Right ventricle myocardium inferior (tissue), 1 donor: Measurements from ENCODE around the gene ZNF562. TPM values are rescaled to one million over a fixed set of nuclear protein-coding genes. Genes with fewer than 3 reads are reported as not detected.
A peak's percentile ranks its signal among the peaks of the same experiment; 100 is the strongest.
"Not testable (repeated sequence)": the region's sequence is repeated elsewhere in the genome, so short reads cannot be mapped to it uniquely, and the experiment has no call there.

ENCODE experiments used
- ATAC-seq: fragments of 200-7000 bp; cut with Tn5 transposase; one replicate; pipeline ENCODE4 v1.9.1; 2020; ENCODE audit warnings: mild to moderate bottlenecking, moderate library complexity
- DNase-seq: peaks from one replicate; pipeline ENCODE4 v3.0.0; 2021; ENCODE audit errors: missing footprints
- intact Hi-C: fragments of 100-400 bp; cut with DNase I; formaldehyde crosslinking; loops from one replicate; pipeline ENCODE4 v1.11.0; 2022
- long read RNA-seq: library from polyadenylated mRNA; unstranded; transcript quantifications from one replicate; pipeline ENCODE4 v2.0.0, GENCODE V29; 2021
- total RNA-seq: library from RNA; stranded (reverse); fragmentation: NEBNext Ultra II Directional; extraction: Animal tissue kit (Norgen Biotek cat#: 25700); gene quantifications from one replicate; pipeline ENCODE4 v1.2.1, GENCODE V29; 2021
- donor health status: DM: no; HTN: yes; CAD: no; lungs with severe emphysema.

Gene ZNF562
- 21.7 TPM for total RNA-seq
- long read RNA-seq, result 0 reads

DNA sequence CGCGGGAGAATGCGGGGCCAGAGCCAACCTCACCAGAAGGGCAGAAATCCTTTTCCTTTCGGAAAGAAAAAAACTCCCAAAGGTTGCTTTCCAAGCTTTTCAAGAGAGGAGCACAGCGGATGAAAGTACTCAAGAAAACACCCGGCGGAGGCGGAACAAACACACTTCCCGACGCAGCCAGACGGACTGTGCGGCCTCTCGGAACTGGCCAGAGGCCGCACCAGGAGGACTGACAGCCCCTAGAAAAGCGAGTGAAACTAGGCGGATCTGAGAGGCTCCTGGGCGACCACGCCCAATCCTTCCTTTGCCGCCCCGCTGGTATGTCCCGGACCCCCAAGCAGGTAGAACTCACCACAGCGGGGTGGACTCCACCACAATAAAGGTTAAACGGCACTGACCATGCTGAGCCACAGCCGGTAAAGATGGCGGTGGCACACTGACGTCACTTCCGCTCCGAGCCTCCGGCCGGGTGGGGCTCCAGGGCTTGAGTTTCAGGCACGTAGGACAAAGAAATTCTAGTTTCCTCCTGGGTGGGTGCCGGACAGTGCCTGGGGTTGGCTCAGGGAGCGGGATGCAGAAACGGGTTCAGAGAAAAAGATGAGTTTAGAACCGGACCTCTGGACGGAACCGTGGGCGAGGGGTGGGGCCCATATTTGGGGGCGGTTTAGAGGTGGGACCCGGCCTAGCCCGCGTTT, at the start of gene ZNF562:
TSS of gene ZNF562 (minus strand) at position 438 of the 695 bp plus-strand sequence. CDS start 14,356 bp downstream, outside the sequence.
- ATAC-seq (peak; percentile 95), DNase-seq (peak; percentile 95)
- intact Hi-C loops, result loop anchor here (1.0 kb wide), 1 partner anchor 93 kb away; the partner anchor contains the start of gene ZNF846

DNA sequence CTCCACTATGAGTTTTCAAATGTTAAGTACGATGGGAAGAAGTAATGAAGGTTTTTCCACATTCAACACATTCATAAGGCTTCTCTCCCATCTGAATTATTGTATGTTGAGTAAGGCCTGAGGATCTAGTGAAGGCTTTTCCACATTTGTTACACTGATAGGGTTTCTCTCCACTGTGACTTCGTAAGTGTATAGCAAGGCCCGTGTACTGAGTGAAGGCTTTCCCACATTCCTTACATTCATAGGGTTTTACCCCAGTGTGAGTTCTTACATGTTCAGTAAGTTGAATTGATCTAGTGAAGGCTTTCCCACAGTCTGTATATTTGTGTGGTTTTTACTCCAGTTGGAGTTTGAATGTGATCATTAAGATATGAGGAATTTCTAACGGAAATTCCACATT, 49.3 kb upstream of the ZNF562 start:
- intact Hi-C loops, result no loop called here
- no peak for ATAC-seq
- DNase-seq, result no peak

DNA sequence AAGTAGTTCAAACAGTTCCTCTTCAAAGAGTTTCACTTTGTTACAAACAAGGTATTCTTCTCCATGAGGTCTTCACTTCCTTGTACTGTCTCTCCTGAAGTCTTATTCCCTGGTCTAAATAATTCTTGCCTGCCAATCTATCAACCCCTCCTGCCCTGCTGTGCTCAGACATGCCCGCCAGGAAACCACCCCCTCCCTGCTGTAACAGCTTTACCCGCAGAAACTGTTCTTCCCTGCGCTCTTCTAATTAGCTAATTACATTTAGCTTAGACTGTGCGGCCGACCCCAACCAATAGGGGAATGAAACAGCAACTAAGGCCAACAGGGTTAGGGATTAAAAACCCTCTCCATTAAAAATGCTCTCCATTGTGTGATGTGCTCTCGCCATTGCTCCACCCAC, 47.0 kb upstream of the ZNF562 start:
- DNase-seq, result no peak
- intact Hi-C loops, result no loop called here
- no peak for ATAC-seq

DNA sequence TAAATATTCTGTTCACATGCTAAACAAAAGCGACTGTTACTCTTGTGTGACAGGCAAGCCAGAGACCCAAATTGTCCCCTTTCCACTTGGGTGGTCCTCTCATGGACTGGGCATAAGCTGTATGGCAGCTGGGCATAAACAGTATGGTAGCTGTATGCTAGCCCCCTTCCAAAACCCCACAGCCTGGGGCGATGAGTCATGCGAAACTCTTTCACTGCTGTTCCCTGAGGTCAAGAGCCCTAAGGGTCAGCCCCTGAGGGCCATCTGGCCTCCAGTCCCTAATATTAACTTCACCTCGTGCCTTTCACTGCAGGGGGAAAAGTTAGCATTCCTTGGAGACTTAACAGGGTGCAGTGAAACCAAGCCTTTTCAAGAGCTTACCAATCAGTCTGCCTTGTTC, 45.6 kb upstream of the ZNF562 start:
- DNase-seq (no peak), ATAC-seq (no peak)
- intact Hi-C loops, result no loop called here

DNA sequence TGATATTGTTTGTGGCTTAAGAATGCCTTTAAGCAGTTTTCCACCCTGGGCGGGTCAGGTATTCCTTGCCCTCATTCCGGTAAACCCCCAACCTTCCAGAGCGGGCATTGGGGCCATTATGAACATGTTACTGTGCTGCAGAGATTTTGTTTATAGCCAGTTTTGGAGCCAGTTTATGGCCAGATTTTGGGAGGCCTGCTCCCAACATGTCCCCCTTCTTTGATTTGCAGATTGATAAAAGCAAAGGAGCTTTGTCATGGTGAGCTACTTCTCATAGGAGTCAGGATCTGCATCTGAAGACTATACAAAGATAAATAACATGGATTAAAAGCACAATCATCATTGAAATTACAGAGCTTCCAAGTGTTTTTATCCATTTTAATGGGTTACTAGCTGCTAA, 36.9 kb upstream of the ZNF562 start:
- DNase-seq, result no peak
- intact Hi-C loops, result no loop called here
- ATAC-seq, result no peak

DNA sequence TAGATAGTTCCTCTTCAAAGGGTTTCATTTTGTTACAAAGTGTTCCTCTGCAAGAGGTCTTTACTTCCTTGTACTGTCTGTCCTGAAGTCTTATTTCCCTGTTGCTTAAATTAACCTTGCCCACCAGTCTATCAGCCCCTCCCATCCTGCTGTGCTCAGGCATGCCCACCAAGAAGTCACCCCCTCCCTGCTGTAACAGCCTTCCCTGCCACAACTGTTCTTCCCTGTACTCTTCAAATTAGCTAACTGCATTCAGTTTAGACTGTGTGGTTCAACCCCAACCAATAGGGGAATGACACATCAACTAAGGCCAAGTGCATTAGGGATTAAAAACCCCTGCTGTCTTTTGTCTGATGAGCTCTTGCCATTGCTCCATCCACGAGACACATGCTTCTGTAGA, 34.4 kb upstream of the ZNF562 start:
- intact Hi-C loops, result no loop called here
- ATAC-seq, result peak; percentile 79

DNA sequence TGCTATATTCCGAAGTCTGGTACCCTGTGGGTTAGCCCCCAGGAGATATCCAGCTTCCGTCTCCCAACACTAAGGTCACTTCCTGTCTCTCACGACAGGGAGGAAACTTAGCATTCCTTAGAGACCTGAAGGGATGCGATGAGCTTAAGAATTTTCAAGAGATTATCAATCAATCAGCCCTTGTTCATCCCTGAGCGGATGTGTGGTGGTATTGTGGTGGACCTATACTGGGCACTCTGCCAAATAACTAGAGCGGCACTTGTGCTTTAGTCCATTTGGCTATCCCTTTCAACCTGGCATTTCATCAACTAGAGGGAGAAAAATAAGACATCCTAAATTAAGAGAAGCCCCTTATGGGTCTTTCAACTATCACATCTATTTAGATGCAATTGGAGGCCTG, 30.9 kb upstream of the ZNF562 start:
- intact Hi-C loops, result no loop called here

More for the DNA sequence above, 34.4 kb upstream of the ZNF562 start:
- no peak for DNase-seq

DNA sequence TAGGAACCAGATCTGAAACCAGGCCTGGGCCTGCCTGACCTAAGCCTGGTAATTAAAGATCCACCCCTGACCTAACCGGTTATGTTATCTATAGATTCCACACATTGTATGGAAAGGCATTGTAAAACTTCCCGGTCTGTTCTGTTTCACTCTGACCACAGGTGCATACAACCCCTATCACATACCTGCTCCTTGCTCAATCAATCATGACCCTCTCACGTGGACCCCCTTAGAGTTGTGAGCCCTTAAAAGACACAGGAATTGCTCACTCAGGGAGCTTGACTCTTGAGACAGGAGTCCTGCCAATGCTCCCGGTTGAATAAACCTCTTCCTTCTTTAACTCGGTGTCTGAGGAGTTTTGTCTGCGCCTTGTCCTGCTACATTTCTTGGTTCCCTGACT, 27.3 kb upstream of the ZNF562 start:
- intact Hi-C loops, result no loop called here
- no peak for DNase-seq
- no peak for ATAC-seq

More for the DNA sequence above, 30.9 kb upstream of the ZNF562 start:
- DNase-seq, result no peak
- ATAC-seq, result no peak

DNA sequence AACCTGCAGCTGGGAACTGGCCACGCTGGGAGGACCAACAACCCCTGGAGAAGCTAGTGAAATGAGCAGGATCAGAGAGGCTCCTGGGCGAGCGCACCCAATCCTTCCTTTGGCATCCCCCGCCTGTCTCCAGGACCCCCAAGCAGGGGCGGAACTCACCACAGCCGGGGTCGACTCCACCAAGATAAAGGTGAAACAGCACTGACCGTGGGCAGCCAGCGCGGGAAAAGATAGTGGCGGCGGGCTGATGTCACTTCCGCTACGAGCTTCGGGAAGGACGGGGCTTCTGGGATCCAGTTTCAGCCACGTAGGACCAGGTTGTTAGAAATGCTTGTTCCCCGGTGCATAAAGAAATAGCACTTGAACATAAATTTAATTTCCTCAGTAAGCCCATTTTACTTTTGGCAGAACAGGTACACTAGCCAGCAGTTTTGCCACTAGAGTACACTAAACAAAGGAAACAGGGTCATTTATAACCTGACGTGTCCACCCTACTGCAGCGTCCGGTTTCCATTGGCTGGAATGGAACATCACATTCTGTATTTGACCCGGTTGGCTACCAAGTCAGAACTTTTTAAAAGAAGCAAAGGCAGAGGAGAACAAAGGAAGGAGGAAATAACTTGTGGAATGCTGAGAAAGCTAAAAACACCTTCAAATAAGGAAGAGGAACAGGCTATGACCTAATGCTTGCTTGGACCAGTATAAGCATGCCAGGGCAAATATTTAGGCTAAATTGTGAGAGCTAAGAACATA, 25.5 kb upstream of the ZNF562 start:
- intact Hi-C loops, result no loop called here
- DNase-seq (no peak), ATAC-seq (no peak)

DNA sequence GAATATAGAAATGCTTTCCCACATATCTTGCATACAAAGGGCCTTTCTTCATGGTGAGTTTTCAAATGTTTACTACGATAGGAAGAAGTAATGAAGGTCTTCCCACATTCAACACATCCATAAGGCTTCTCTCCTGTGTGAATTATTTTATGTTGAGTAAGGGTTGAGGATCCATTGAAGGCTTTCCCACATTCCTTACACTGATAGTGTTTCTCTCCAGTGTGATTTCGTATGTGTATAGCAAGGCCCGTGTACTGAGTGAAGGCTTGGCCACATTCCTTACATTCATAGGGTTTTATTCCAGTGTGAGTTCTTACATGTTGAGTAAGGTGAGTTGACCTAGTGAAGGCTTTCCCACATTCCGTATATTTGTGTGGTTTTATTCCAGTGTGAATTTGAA, 15.4 kb upstream of the ZNF562 start:
- DNase-seq, ATAC-seq, intact Hi-C loops: not testable (repeated sequence)

DNA sequence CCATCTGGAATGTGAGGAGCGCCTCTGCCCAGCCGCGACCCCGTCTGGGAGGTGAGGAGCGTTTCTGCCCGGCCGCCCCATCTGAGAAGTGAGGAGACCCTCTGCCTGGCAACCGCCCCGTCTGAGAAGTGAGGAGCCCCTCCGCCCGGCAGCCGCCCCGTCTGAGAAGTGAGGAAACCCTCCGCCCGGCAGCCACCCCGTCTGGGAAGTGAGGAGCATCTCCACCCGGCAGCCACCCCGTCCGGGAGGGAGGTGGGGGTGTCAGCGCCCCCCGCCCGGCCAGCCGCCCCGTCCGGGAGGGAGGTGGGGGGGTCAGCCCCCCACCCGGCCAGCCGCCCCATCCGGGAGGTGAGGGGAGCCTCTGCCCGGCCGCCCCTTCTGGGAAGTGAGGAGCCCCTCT, 5.1 kb upstream of the ZNF562 start:
- intact Hi-C loops, ATAC-seq, DNase-seq: not testable (repeated sequence)

DNA sequence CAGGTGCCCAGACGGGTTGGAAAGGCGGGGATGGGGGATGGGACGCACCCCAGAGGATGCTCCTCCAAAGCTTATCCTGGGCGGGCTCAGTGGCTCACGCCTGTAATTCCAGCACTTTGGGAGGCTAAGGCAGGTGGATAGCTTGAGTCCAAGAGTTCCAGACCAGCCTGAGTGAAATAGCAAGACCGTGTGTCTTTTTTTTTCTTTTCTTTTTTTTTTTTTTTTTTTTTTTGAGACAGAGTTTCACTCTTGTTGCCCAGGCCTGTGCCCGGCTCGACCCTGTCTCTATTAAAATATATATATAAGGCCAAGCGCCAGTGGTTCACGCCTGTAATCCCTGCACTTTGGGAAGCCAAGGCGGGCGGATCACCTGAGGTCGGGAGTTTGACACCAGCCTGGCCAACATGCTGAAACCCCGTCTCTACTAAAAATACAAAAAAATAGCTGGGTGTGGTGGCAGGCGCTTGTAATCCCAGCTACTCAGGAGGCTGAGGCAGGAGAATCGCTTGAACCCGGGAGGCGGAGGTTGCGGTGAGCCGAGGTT, 530 bp upstream of the ZNF562 start:
- not testable (repeated sequence) for ATAC-seq
- intact Hi-C loops, result loop anchor here (1.0 kb wide), 1 partner anchor 93 kb away; the partner anchor contains the start of gene ZNF846
- DNase-seq, result peak; percentile 63

DNA sequence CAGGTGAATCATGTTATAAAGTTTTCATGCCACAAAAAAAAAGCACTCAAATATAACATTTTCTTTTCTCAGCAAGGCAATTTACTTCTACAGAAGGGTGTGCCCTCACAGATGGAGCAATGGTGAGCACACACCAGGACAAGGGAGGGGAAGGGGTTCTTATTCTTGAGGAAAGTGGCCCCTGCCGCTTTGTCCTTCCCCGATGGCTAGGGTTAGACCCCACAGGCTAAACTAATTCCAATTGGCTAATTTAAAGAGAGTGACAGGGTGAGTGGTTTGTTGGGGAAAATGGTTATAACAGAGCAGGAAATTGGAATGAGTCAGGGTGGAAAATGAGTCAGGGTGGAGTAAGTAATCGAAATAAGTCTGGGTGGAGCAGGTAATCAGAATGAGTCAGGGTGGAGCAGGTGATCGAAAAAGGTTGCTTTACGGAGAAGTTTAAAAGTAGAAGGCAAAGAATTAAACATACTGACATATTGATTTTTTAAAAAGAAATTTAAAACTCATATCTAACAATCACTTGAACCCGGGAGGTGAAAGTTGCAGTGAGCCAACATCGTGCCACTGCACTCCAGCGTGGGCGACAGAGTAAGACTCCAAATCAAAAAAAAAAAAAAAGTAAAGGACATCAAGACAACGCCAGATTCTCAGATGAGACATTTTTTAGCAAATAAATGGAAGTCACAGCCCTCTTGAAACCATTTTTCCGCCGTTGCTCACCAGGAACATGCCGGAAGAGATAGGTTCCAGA, 813 bp downstream of the ZNF562 start:
- ATAC-seq (no peak), DNase-seq (no peak)
- intact Hi-C loops, result no loop called here

DNA sequence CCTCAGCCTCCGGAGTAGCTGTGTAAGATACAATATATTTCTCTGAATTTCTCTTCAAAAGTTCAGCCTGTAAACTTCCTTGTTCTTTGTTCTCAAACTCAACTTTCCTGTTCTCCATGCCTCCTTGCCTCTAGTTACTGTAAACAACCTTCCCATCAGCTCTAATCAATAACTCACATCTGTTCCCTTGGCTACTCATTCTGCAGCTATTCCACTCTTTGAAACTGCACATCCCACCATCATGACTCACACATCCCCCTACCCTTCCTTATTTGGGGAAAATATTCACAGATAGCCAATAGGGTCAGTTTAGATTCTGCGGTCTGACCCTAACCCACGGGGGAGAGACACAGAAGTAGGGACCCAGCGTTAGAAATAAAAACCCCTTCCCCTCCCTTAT, 2.0 kb downstream of the ZNF562 start:
- intact Hi-C loops, result no loop called here
- ATAC-seq (no peak), DNase-seq (no peak)

DNA sequence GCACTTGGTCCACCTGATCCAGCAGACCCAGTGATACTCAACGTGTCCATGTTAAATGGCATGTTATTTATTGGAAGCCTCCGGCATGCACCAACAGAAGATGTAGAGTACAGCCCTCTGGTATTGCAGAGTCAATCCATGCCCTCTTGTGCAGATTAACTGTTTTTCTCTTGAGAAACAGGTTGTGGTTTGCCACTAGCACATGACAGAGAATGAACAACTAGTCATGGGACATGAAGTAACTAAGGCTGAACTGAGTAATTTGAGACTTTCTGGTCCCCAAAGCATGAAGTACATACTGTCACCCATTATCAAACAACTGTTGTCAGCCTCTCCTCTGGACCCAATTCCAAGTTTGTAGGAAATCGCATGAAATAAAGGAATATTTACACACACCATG, 3.2 kb downstream of the ZNF562 start:
- DNase-seq, result no peak
- no peak for ATAC-seq
- intact Hi-C loops, result no loop called here

DNA sequence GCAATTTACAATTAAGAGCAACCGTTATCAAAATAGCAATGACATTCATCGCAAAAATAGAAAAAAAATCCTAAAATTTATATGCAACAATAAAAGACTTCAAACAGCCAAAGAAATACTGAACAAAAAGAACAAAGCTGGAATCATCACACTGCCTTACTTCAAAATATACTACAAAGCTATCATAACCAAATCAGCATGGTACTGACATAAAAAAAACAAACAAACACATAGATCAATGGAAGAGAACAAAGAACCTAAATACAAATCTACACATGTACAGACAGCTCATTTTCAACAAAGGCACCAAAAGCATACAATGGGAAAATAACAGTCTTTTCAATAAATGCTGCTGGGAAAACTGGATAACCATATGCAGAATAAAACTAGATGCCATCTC, 6.4 kb downstream of the ZNF562 start:
- no peak for DNase-seq
- intact Hi-C loops, result no loop called here
- ATAC-seq, result no peak

DNA sequence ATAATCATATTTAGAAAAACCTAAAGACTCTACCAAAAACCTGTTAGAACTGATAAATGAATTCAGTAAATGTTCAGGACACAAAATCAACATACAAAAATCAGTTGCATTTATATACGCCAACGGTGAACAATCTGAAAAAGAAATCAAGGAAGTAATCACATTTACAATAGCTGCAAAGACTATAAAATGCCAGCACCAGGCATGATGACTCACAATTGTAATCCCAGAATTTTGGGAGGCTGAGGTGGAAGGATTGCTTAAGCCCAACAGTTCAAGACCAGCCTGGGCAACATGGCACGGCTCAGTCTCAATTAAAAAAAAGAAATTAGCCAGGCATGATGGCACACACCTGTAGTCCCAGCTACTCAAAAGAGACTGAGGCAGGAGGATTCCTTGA, 7.0 kb downstream of the ZNF562 start:
- ATAC-seq (no peak), DNase-seq (no peak)
- intact Hi-C loops, result no loop called here

DNA sequence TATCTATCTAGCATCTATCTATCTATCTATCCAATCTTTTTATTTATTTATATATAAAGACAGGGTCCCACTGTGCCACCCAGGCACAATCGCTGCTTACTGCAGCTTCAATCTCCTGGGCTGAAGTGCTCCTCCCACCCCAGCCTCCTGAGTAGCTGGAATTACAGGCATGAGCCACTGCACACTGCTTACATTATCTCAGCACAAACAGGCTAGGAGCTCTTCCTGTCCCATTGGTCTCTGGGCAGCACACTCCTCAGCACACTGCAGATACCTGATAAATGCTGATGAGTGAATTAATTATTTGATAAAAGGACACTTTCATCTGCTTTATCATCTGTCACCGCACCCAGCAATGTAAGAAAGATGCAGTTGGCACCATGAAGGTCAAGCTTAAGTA, 16.1 kb downstream of the ZNF562 start:
- no peak for DNase-seq
- intact Hi-C loops, result no loop called here
- no peak for ATAC-seq

DNA sequence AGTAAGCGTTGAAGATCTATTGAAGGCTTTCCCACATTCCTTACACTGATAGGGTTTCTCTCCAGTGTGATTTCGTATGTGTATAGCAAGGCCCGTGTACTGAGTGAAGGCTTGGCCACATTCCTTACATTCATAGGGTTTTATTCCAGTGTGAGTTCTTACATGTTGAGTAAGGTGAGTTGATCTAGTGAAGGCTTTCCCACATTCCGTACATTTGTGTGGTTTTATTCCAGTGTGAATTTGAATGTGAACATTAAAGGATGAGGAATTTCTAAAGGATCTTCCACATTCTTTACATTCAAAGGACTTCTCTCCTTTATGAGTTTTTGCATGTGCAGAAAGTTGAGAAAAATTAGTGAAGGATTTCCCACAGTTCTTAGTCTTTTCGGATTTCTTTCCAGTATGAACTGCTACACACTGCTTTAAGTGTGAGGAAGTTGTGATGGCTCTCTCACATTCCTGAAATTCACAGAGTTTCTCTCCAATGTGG, 21.8 kb downstream of the ZNF562 start:
- ATAC-seq, DNase-seq, intact Hi-C loops: not testable (repeated sequence)
